Left lung (tissue), 14 donors: ENCODE data around the gene CAB39. TPM values are rescaled to one million over a fixed set of nuclear protein-coding genes. Genes with fewer than 3 reads are reported as not detected.

Experiments used
- ATAC-seq: fragments of 200-7000 bp; cut with Tn5 transposase; one replicate; pipeline ENCODE4 v1.9.1; 2020; ENCODE audit warnings: moderate library complexity
- DNase-seq, 4 donors: peaks; one replicate each; pipeline ENCODE4 v3.0.0-alpha.2; 2013 to 2020
- H3K27ac ChIP-seq, 2 donors: fragments of 200-600 bp; sonication (generic) in 1 of 2; one replicate each; pipeline versions ENCODE4 v1.5.0 to v1.8.0; 2020 to 2021
- H3K27me3 ChIP-seq, 2 donors: fragments of 200-600 bp; sonication (generic) in 1 of 2; one replicate each; pipeline versions ENCODE4 v1.5.0 to v1.8.0; 2020 to 2021
- H3K36me3 ChIP-seq, 2 donors: fragments of 200-600 bp; sonication (generic) in 1 of 2; one replicate each; pipeline versions ENCODE4 v1.5.0 to v1.8.0; 2020 to 2021
- H3K4me1 ChIP-seq, 2 donors: fragments of 200-600 bp; one replicate each; pipeline ENCODE4 v1.8.0; 2021
- H3K4me3 ChIP-seq, 2 donors: fragments of 200-600 bp; sonication (generic) in 1 of 2; one replicate each; pipeline versions ENCODE4 v1.5.0 to v1.8.0; 2020 to 2021; ENCODE audit warnings: mild to moderate bottlenecking in 1 of 2
- H3K9me3 ChIP-seq, 2 donors: fragments of 200-600 bp; sonication (generic) in 1 of 2; one replicate each; pipeline versions ENCODE4 v1.5.0 to v1.8.0; 2020 to 2021
- intact Hi-C, 2 donors: fragments of 100-400 bp; cut with DNase I; formaldehyde crosslinking; loops; one replicate each; pipeline versions ENCODE4 v1.11.2 to v1.14.2; 2022
- long read RNA-seq, 12 donors: library from polyadenylated mRNA in 2 of 12; unstranded in 2 of 12; transcript quantifications; one replicate each; pipeline ENCODE4 v2.0.0 and lab custom pipeline, GENCODE V29; 2019 to 2026
- polyA plus RNA-seq, 6 donors: library from polyadenylated mRNA; unstranded; fragments of 120-200 nt; gene quantifications; one replicate each; pipeline ENCODE4 v1.2.1, GENCODE V29; 2013; ENCODE audit not compliant: insufficient read length in 6 of 6
- total RNA-seq, 2 donors: library from RNA; stranded (reverse); fragmentation: NEBNext Ultra II Directional; extraction: Animal tissue kit (Norgen Biotek cat#: 25700); gene quantifications; one replicate each; pipeline ENCODE4 v1.2.1, GENCODE V29; 2021
- TF ChIP-seq, protein P1 (sequence below), 2 donors: fragments of 200-600 bp; sonication (generic) in 1 of 2; IDR thresholded peaks; one replicate each; pipeline versions ENCODE4 v1.5.0 to v1.8.0; 2021; ENCODE audit warnings: antibody characterized with exemption in 2 of 2
- donor health status: DM: no; HTN: yes; CAD: no.
- donor health status: DM: no; HTN: no; CAD: no.

The CAB39 gene
- total RNA-seq (10 to 100 TPM; 67.2 to 86.5 TPM), polyA plus RNA-seq (10 to 100 TPM; 52.9 to 64.0 (median 61.8) TPM)
- long read RNA-seq, donor 1, transcript CAB39-206 (2 exons, 561 nt): minor isoform, 5 of 17 reads
- long read RNA-seq, donor 1, transcript CAB39-201 (9 exons, 3,826 nt): major isoform, 7 of 17 reads
- long read RNA-seq, donor 1, partial matches to known transcripts: 5 of 17 reads
- long read RNA-seq, donor 1, other reads (novel, unspliced or antisense): 0 of 17 reads
- long read RNA-seq, donor 2, transcript CAB39-201 (9 exons, 3,826 nt): major isoform, 10 of 135 reads
- long read RNA-seq, donor 2, partial matches to known transcripts: 123 of 135 reads
- long read RNA-seq, donor 2, other reads (novel, unspliced or antisense): 0 of 135 reads
- long read RNA-seq, donor 3, transcript CAB39-201 (9 exons, 3,826 nt): major isoform, 6 of 74 reads
- long read RNA-seq, donor 3, partial matches to known transcripts: 67 of 74 reads
- long read RNA-seq, donor 3, other reads (novel, unspliced or antisense): 0 of 74 reads
- long read RNA-seq, donor 4, partial matches to known transcripts: 0 of 3 reads
- long read RNA-seq, donor 4, other reads (novel, unspliced or antisense): 3 of 3 reads
- long read RNA-seq, donor 5, transcript CAB39-201 (9 exons, 3,826 nt): major isoform, 7 of 101 reads
- long read RNA-seq, donor 5, partial matches to known transcripts: 91 of 101 reads
- long read RNA-seq, donor 5, other reads (novel, unspliced or antisense): 0 of 101 reads
- long read RNA-seq, donor 6, partial matches to known transcripts: 75 of 76 reads
- long read RNA-seq, donor 6, other reads (novel, unspliced or antisense): 0 of 76 reads
- long read RNA-seq, donor 7, partial matches to known transcripts: 28 of 29 reads
- long read RNA-seq, donor 7, other reads (novel, unspliced or antisense): 0 of 29 reads
- long read RNA-seq, donor 8, partial matches to known transcripts: 68 of 71 reads
- long read RNA-seq, donor 8, other reads (novel, unspliced or antisense): 0 of 71 reads
- long read RNA-seq, donor 9: 0 reads
- long read RNA-seq, donor 10, partial matches to known transcripts: 0 of 3 reads
- long read RNA-seq, donor 10, other reads (novel, unspliced or antisense): 2 of 3 reads
- long read RNA-seq, donor 11, transcript CAB39-201 (9 exons, 3,826 nt): major isoform, 9 of 45 reads
- long read RNA-seq, donor 11, partial matches to known transcripts: 34 of 45 reads
- long read RNA-seq, donor 11, other reads (novel, unspliced or antisense): 0 of 45 reads
- long read RNA-seq, donor 12, partial matches to known transcripts: 67 of 71 reads
- long read RNA-seq, donor 12, other reads (novel, unspliced or antisense): 0 of 71 reads

DNA sequence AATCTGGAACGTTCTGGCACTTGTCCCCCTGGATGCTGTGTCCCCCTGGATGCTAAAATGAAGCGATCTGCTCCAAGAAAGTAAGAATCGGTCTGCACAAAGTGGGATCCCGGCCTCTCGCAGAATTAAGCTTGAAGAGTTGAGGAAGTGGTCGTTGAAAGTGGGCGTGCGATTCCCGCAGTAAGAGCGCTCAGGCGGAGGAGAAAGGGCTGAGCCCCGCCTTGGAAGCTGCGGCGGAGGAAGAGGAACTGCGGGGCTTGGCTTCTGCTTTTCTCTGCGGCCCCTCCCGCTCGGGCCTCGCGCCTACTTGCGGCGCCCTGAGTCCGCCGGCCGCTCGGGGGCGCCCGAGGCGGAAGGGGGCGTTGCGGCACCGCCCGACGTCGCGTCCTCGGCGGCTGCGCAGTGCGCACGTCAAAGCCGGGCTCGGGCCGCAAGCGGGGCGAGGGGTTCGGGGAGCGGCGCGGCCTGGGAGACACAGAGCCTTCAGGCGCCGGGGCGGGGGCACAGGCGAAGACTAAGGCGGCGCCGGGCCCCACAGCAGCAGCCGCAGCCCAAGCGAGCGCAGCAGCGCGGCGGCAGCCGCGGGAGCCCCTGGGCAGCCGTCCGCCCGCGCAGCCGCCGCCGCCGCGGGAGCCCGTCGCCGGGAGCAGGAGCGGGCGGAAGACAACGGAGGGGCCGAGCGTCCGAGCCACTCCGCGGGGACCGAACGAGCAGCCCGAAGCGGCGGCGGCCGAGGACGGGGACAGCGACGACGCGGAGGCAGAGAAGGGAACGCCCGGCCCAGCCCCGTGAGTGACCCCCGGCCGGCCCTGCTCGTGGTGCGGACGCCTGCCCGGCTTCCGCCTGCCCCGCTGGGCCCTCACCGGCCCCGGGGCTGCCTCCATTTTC, at the start of gene CAB39:
Gene CAB39 (plus strand): TSS at position 400 of the 888 bp plus-strand sequence. CDS start 47,160 bp downstream, outside the sequence.
- H3K9me3 ChIP-seq: no peaks in the 10 kb centered on the region
- no peaks in the 10 kb centered on the region for H3K36me3 ChIP-seq
- DNase-seq: peak; percentile 89 to 98 (median 92)
- TF ChIP-seq, protein P1, sequence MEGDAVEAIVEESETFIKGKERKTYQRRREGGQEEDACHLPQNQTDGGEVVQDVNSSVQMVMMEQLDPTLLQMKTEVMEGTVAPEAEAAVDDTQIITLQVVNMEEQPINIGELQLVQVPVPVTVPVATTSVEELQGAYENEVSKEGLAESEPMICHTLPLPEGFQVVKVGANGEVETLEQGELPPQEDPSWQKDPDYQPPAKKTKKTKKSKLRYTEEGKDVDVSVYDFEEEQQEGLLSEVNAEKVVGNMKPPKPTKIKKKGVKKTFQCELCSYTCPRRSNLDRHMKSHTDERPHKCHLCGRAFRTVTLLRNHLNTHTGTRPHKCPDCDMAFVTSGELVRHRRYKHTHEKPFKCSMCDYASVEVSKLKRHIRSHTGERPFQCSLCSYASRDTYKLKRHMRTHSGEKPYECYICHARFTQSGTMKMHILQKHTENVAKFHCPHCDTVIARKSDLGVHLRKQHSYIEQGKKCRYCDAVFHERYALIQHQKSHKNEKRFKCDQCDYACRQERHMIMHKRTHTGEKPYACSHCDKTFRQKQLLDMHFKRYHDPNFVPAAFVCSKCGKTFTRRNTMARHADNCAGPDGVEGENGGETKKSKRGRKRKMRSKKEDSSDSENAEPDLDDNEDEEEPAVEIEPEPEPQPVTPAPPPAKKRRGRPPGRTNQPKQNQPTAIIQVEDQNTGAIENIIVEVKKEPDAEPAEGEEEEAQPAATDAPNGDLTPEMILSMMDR (IDR thresholded peaks at IDR 0.05): peak; percentile 79 to 94
- H3K27ac ChIP-seq: peak within 1 kb of the TSS; percentile 93 to 96
- intact Hi-C loops: loop anchor here in 1 of 2 donors (5.0 kb wide), 1 partner anchor 85 kb away; no protein-coding TSS in a partner anchor
- no peaks in the 10 kb centered on the region for H3K27me3 ChIP-seq
- peak; percentile 95 for ATAC-seq
- H3K4me3 ChIP-seq: peak within 1 kb of the TSS; percentile 81 to 96
- peaks cover 24 to 67% of the 10 kb centered on the region in 2 donors for H3K4me1 ChIP-seq

GRCh38 chr2:230664128-230664527, 48.5 kb upstream of the CAB39 start:
- Histone ChIP-seq H3K27ac (no peak overlapping the region), H3K4me1 (peaks cover 0 to 100% of the 10 kb centered on the region in 2 donors), H3K9me3 (no peaks in the 10 kb centered on the region), H3K4me3 (no peak overlapping the region), H3K27me3 (no peaks in the 10 kb centered on the region), H3K36me3 (no peaks in the 10 kb centered on the region)
- intact Hi-C loops: no loop called here
- TF ChIP-seq, protein P1 (IDR thresholded peaks at IDR 0.05): no peak
- DNase-seq (peak in 2 of 4 donors; percentile 44 to 65), ATAC-seq (peak; percentile 60)

- intact Hi-C loops: no loop called here
- H3K4me3 ChIP-seq: no peak overlapping the region
- no peak overlapping the region for H3K27ac ChIP-seq
- TF ChIP-seq, protein P1 (IDR thresholded peaks at IDR 0.05): no peak
- H3K36me3 ChIP-seq: no peaks in the 10 kb centered on the region
- no peaks in the 10 kb centered on the region for H3K9me3 ChIP-seq
- no peaks in the 10 kb centered on the region for H3K27me3 ChIP-seq
- peaks cover 0 to 97% of the 10 kb centered on the region in 2 donors for H3K4me1 ChIP-seq
- DNase-seq: no peak
- ATAC-seq: no peak
Observed at GRCh38 chr2:230664844-230665243, 47.8 kb upstream of the CAB39 start.

GRCh38 chr2:230665263-230665691, 47.4 kb upstream of the CAB39 start:
- Histone ChIP-seq H3K4me3 (no peak overlapping the region), H3K36me3 (no peaks in the 10 kb centered on the region), H3K27ac (no peak overlapping the region), H3K27me3 (no peaks in the 10 kb centered on the region), H3K4me1 (peaks cover 0 to 92% of the 10 kb centered on the region in 2 donors), H3K9me3 (no peaks in the 10 kb centered on the region)
- ATAC-seq: no peak
- intact Hi-C loops: no loop called here
- no peak for DNase-seq
- TF ChIP-seq, protein P1 (IDR thresholded peaks at IDR 0.05): no peak
